Measurements from ENCODE around the gene PNPLA2. TPM values are rescaled to one million over a fixed set of nuclear protein-coding genes. Genes with fewer than 3 reads are reported as not detected.

PNPLA2 gene
- total RNA-seq, 1 donor from 2014 or later, result 55.6 TPM

GRCh38 chr11:772429-773390 lies 46.0 kb upstream of the PNPLA2 start:
- Mint-ChIP-seq H3K27me3 (no peaks in the 10 kb centered on the region), H3K4me3 (no peak overlapping the region), H3K9me3 (no peaks in the 10 kb centered on the region), H3K27ac (no peak overlapping the region), H3K36me3 (no peaks in the 10 kb centered on the region), H3K4me1 (ENCODE audit: unreplicated experiment) (no peaks in the 10 kb centered on the region)
- TF ChIP-seq, protein P1, sequence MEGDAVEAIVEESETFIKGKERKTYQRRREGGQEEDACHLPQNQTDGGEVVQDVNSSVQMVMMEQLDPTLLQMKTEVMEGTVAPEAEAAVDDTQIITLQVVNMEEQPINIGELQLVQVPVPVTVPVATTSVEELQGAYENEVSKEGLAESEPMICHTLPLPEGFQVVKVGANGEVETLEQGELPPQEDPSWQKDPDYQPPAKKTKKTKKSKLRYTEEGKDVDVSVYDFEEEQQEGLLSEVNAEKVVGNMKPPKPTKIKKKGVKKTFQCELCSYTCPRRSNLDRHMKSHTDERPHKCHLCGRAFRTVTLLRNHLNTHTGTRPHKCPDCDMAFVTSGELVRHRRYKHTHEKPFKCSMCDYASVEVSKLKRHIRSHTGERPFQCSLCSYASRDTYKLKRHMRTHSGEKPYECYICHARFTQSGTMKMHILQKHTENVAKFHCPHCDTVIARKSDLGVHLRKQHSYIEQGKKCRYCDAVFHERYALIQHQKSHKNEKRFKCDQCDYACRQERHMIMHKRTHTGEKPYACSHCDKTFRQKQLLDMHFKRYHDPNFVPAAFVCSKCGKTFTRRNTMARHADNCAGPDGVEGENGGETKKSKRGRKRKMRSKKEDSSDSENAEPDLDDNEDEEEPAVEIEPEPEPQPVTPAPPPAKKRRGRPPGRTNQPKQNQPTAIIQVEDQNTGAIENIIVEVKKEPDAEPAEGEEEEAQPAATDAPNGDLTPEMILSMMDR (conservative IDR thresholded peaks at IDR 0.05), result no peak
- no peak for DNase-seq (ENCODE audit: extremely low spot score, unreplicated experiment)

- H3K36me3 Mint-ChIP-seq, result no peaks in the 10 kb centered on the region
- DNase-seq (ENCODE audit: extremely low spot score, unreplicated experiment), result no peak
- no peaks in the 10 kb centered on the region for H3K27me3 Mint-ChIP-seq
- TF ChIP-seq, protein P1 (conservative IDR thresholded peaks at IDR 0.05), result no peak
- no peak overlapping the region for H3K4me3 Mint-ChIP-seq
- H3K4me1 Mint-ChIP-seq (ENCODE audit: unreplicated experiment), result no peaks in the 10 kb centered on the region
- H3K27ac Mint-ChIP-seq, result no peak overlapping the region
- H3K9me3 Mint-ChIP-seq, result no peaks in the 10 kb centered on the region
Measured at GRCh38 chr11:773425-773824, 45.3 kb upstream of the PNPLA2 start.

- Mint-ChIP-seq H3K27ac (no peak overlapping the region), H3K36me3 (no peaks in the 10 kb centered on the region), H3K4me3 (no peak overlapping the region), H3K9me3 (no peaks in the 10 kb centered on the region), H3K27me3 (no peaks in the 10 kb centered on the region), H3K4me1 (ENCODE audit: unreplicated experiment) (no peaks in the 10 kb centered on the region)
- TF ChIP-seq, protein P1 (conservative IDR thresholded peaks at IDR 0.05), result no peak
- no peak for DNase-seq (ENCODE audit: extremely low spot score, unreplicated experiment)
Measured at GRCh38 chr11:773830-774229, 44.9 kb upstream of the PNPLA2 start.

- Mint-ChIP-seq H3K9me3 (no peaks in the 10 kb centered on the region), H3K4me3 (peak overlapping the region; percentile 86), H3K36me3 (no peaks in the 10 kb centered on the region), H3K27me3 (no peaks in the 10 kb centered on the region), H3K27ac (peak overlapping the region; percentile 78), H3K4me1 (ENCODE audit: unreplicated experiment) (no peaks in the 10 kb centered on the region)
- TF ChIP-seq, protein P1 (conservative IDR thresholded peaks at IDR 0.05), result no peak
- DNase-seq (ENCODE audit: extremely low spot score, unreplicated experiment), result peak; percentile 68
Measured at GRCh38 chr11:774873-775592, 43.7 kb upstream of the PNPLA2 start.

DNA sequence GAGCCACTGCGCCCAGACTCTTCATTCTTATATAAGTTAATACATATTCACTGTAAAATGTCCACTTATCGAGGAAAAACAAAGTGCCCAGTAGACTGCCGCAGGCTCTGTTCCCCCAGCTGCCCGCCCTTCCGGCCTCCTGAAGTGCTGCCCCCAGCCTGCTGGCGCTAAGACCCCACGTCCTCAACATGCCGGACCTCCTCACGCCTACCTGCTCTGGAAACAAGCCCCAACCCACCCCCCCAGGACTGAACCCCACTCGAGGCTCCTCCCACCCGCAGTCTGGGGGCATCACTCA lies 42.5 kb upstream of the PNPLA2 start:
- Mint-ChIP-seq H3K4me1 (ENCODE audit: unreplicated experiment) (no peaks in the 10 kb centered on the region), H3K27me3 (no peaks in the 10 kb centered on the region), H3K36me3 (no peaks in the 10 kb centered on the region), H3K4me3 (peak overlapping the region; percentile 86), H3K27ac (peak overlapping the region; percentile 80), H3K9me3 (no peaks in the 10 kb centered on the region)
- TF ChIP-seq, protein P1 (conservative IDR thresholded peaks at IDR 0.05), result no peak
- no peak for DNase-seq (ENCODE audit: extremely low spot score, unreplicated experiment)
